Esophagus squamous epithelium (tissue), 5 donors: Measurements from ENCODE around the gene PTPN2. TPM values are rescaled to one million over a fixed set of nuclear protein-coding genes. Genes with fewer than 3 reads are reported as not detected.
A peak's percentile ranks its signal among the peaks of the same experiment; 100 is the strongest.

Experiments
- DNase-seq: peaks from one replicate; lab custom pipeline; 2025; lab: John Stamatoyannopoulos, UW
- H3K27ac ChIP-seq, 4 donors: fragments of 200-600 bp; sonication (generic); one replicate each; pipeline ENCODE4 v1.5.1; 2016 to 2019; ENCODE audit warnings: mild to moderate bottlenecking in 1 of 4
- H3K27me3 ChIP-seq, 4 donors: fragments of 200-600 bp; sonication (generic); 1 replicate in 3 of 4; 2 replicates in 1 of 4; pipeline versions ENCODE4 v1.5.1 to v1.6.0; 2017 to 2021; ENCODE audit warnings: antibody characterized with exemption in 1 of 4
- H3K36me3 ChIP-seq, 3 donors: fragments of 200-600 bp; sonication (generic); one replicate each; pipeline ENCODE4 v1.5.1; 2016 to 2019
- H3K4me1 ChIP-seq, 3 donors: fragments of 200-600 bp; sonication (generic); one replicate each; pipeline ENCODE4 v1.5.1; 2017 to 2019
- H3K4me3 ChIP-seq, 4 donors: fragments of 200-600 bp; sonication (generic); 1 replicate in 3 of 4; 2 replicates in 1 of 4; pipeline ENCODE4 v1.5.1; 2016 to 2019; ENCODE audit warnings: mild to moderate bottlenecking in 2 of 4, moderate library complexity in 1 of 4
- H3K9me3 ChIP-seq, 3 donors: fragments of 200-600 bp; sonication (generic); one replicate each; pipeline ENCODE4 v1.5.1; 2016 to 2019
- CTCF ChIP-seq, 6 experiments: fragments of 450-650 bp in 4 of 6; fragments of 200-600 bp in 2 of 6; sonication (generic) in 2 of 6; IDR thresholded peaks; one replicate each; pipeline ENCODE4 v1.5.1; 2016 to 2019; ENCODE audit warnings: antibody characterized with exemption in 6 of 6, mild to moderate bottlenecking in 4 of 6, moderate library complexity in 4 of 6
- POLR2A ChIP-seq, 4 donors: fragments of 450-650 bp; IDR thresholded peaks; one replicate each; pipeline ENCODE4 v1.6.1; 2017; ENCODE audit warnings: antibody characterized with exemption in 4 of 4, mild to moderate bottlenecking in 4 of 4, moderate library complexity in 3 of 4
- WGBS, 2 donors: methylation state at CpG; one replicate each; pipeline ENCODE4 v1.1.5; 2018; 5-methylcytosine and 5-hydroxymethylcytosine counted together
- intact Hi-C: fragments of 100-400 bp; cut with DNase I; formaldehyde crosslinking; loops from one replicate; pipeline ENCODE4 v1.15.0; 2022
- total RNA-seq, 4 donors: library from RNA; depleted of rRNA; stranded (reverse); fragments of >200 nt; gene quantifications; one replicate each; pipeline ENCODE4 v1.1.0, GENCODE V29; 2016
- donor health status: DM: yes; HTN: yes; CAD: no.

PTPN2 gene
- 10 to 100 TPM; 31.8 to 37.9 (median 33.4) TPM for total RNA-seq

GRCh38 chr18:12883684-12884405 lies at the start of gene PTPN2:
TSS of gene PTPN2 (minus strand) at chr18:12884237. CDS start at chr18:12884141, 96 bp downstream.
- Histone ChIP-seq H3K36me3 (no peaks in the 10 kb centered on the region), H3K4me3 (peak within 1 kb of the TSS; percentile 67 to 97 (median 85)), H3K4me1 (peaks cover 12 to 58% (median 14%) of the 10 kb centered on the region in 3 donors), H3K9me3 (no peaks in the 10 kb centered on the region), H3K27me3 (no peaks in the 10 kb centered on the region), H3K27ac (peak within 1 kb of the TSS; percentile 97 to 100 (median 98))
- intact Hi-C loops = no loop called here
- 0% methylated on average over 3 of the region's 97 CpGs for WGBS, 2 donors
- DNase-seq = peak; percentile 69
- no peak for TF ChIP-seq CTCF (IDR thresholded peaks at IDR 0.05)
- TF ChIP-seq POLR2A (IDR thresholded peaks at IDR 0.05) = peak in 3 of 4 donors; percentile 36 to 95 (median 91)

GRCh38 chr18:12933327-12933726 lies 49.3 kb upstream of the PTPN2 start:
- H3K4me3 ChIP-seq = no peak overlapping the region

GRCh38 chr18:12930908-12931307 lies 46.9 kb upstream of the PTPN2 start:
- Histone ChIP-seq H3K27ac (no peak overlapping the region), H3K36me3 (no peaks in the 10 kb centered on the region), H3K4me3 (no peak overlapping the region), H3K9me3 (no peaks in the 10 kb centered on the region), H3K4me1 (peaks cover 0 to 9% (median 5%) of the 10 kb centered on the region in 3 donors), H3K27me3 (peaks cover 0 to 10% (median 0%) of the 10 kb centered on the region in 4 donors)
- no peak for DNase-seq
- TF ChIP-seq CTCF (IDR thresholded peaks at IDR 0.05) (no peak), POLR2A (IDR thresholded peaks at IDR 0.05) (no peak)
- 90% methylated on average over 3 of the region's 3 CpGs for WGBS, 2 donors
- intact Hi-C loops = no loop called here

More at GRCh38 chr18:12933327-12933726, 49.3 kb upstream of the PTPN2 start:
- H3K27ac ChIP-seq = no peak overlapping the region
- no peak for TF ChIP-seq CTCF (IDR thresholded peaks at IDR 0.05)
- TF ChIP-seq POLR2A (IDR thresholded peaks at IDR 0.05) = no peak
- peaks cover 0 to 9% (median 5%) of the 10 kb centered on the region in 3 donors for H3K4me1 ChIP-seq
- DNase-seq = no peak
- H3K9me3 ChIP-seq = no peaks in the 10 kb centered on the region
- H3K36me3 ChIP-seq = no peaks in the 10 kb centered on the region
- H3K27me3 ChIP-seq = peaks cover 0 to 10% (median 0%) of the 10 kb centered on the region in 4 donors
- intact Hi-C loops = no loop called here

- H3K27ac ChIP-seq = no peak overlapping the region
- peaks cover 0 to 10% (median 0%) of the 10 kb centered on the region in 4 donors for H3K27me3 ChIP-seq
- no peak overlapping the region for H3K4me3 ChIP-seq
- WGBS, 2 donors = 83 to 85% methylated on average over 2 to 3 of the region's 3 CpGs
- no peaks in the 10 kb centered on the region for H3K36me3 ChIP-seq
- H3K9me3 ChIP-seq = no peaks in the 10 kb centered on the region
- DNase-seq = no peak
- intact Hi-C loops = no loop called here
- TF ChIP-seq POLR2A (IDR thresholded peaks at IDR 0.05) (no peak), CTCF (IDR thresholded peaks at IDR 0.05) (no peak)
- H3K4me1 ChIP-seq = peaks cover 0 to 9% (median 5%) of the 10 kb centered on the region in 3 donors
These were observed 46.3 kb upstream of the PTPN2 start for GRCh38 chr18:12930376-12930775.

- no peak for DNase-seq
- TF ChIP-seq CTCF (IDR thresholded peaks at IDR 0.05) = no peak
- Histone ChIP-seq H3K27me3 (peaks cover 0 to 10% (median 0%) of the 10 kb centered on the region in 4 donors), H3K27ac (no peak overlapping the region), H3K4me1 (peaks cover 0 to 6% (median 2%) of the 10 kb centered on the region in 3 donors), H3K9me3 (no peaks in the 10 kb centered on the region), H3K4me3 (no peak overlapping the region), H3K36me3 (no peaks in the 10 kb centered on the region)
- intact Hi-C loops = no loop called here
- WGBS, 2 donors = 52 to 68% methylated on average over 5 of the region's 5 CpGs
These were observed 45.5 kb upstream of the PTPN2 start for GRCh38 chr18:12929477-12930083.
